Vagina (tissue), 2 donors: Measurements from ENCODE around the gene MLYCD. TPM values are rescaled to one million over a fixed set of nuclear protein-coding genes. Genes with fewer than 3 reads are reported as not detected.
"Not testable (repeated sequence)": the region's sequence is repeated elsewhere in the genome, so short reads cannot be mapped to it uniquely, and the experiment has no call there.

Experiments used
- DNase-seq, 2 donors: peaks; one replicate each; pipeline ENCODE4 v3.0.0-alpha.2; 2017; ENCODE audit errors: extremely low spot score in 2 of 2
- H3K27ac ChIP-seq: fragments of 200-600 bp; sonication (generic); one replicate; pipeline ENCODE4 v1.5.1; 2019
- H3K27me3 ChIP-seq: fragments of 200-600 bp; sonication (generic); one replicate; pipeline ENCODE4 v1.5.1; 2019
- H3K36me3 ChIP-seq, 2 donors: fragments of 200-600 bp; sonication (generic); one replicate each; pipeline ENCODE4 v1.5.1; 2017 to 2019
- H3K4me1 ChIP-seq: fragments of 200-600 bp; sonication (generic); one replicate; pipeline ENCODE4 v1.5.1; 2019
- H3K4me3 ChIP-seq, 2 donors: fragments of 200-600 bp; sonication (generic); 1 replicate in 1 of 2; 2 replicates in 1 of 2; pipeline ENCODE4 v1.5.1; 2016 to 2019
- H3K9me3 ChIP-seq: fragments of 200-600 bp; sonication (generic); one replicate; pipeline ENCODE4 v1.5.1; 2019
- POLR2A ChIP-seq, 2 donors: fragments of 450-650 bp; IDR thresholded peaks; one replicate each; pipeline ENCODE4 v1.6.1; 2017; ENCODE audit warnings: antibody characterized with exemption in 2 of 2, mild to moderate bottlenecking in 2 of 2, moderate library complexity in 2 of 2
- POLR2AphosphoS5 ChIP-seq, 2 donors: sonication (generic); formaldehyde crosslinking; IDR thresholded peaks; one replicate each; pipeline ENCODE4 v1.9.0; 2017; ENCODE audit warnings: antibody characterized with exemption in 2 of 2, mild to moderate bottlenecking in 2 of 2, low read depth in 1 of 2; ENCODE audit not compliant: insufficient read depth in 1 of 2
- intact Hi-C: fragments of 100-400 bp; cut with DNase I; formaldehyde crosslinking; loops from one replicate; pipeline ENCODE4 v1.15.1; 2023
- total RNA-seq: library from RNA; depleted of rRNA; stranded (reverse); fragments of >200 nt; gene quantifications from one replicate; pipeline ENCODE4 v1.2.3, GENCODE V29; 2016
- TF ChIP-seq, protein P1 (sequence below), 3 experiments: fragments of 450-650 bp in 2 of 3; fragments of 200-600 bp in 1 of 3; sonication (generic) in 1 of 3; IDR thresholded peaks; one replicate each; pipeline ENCODE4 v1.5.1; 2017 to 2019; ENCODE audit warnings: antibody characterized with exemption in 3 of 3, mild to moderate bottlenecking in 2 of 3, moderate library complexity in 2 of 3

Gene MLYCD
- total RNA-seq, 1 donor from 2014 or later = 8.8 TPM

- no peak overlapping the region for H3K4me3 ChIP-seq
- no peaks in the 10 kb centered on the region for H3K27me3 ChIP-seq
- no peaks in the 10 kb centered on the region for H3K9me3 ChIP-seq
- H3K36me3 ChIP-seq = no peaks in the 10 kb centered on the region
- no peak overlapping the region for H3K27ac ChIP-seq
- no peak for DNase-seq
- no peaks in the 10 kb centered on the region for H3K4me1 ChIP-seq
- intact Hi-C loops = no loop called here
- no peak for TF ChIP-seq POLR2AphosphoS5 (IDR thresholded peaks at IDR 0.05; ENCODE audit: insufficient read depth in 1 of 2, low read depth in 1 of 2)
- TF ChIP-seq, protein P1, sequence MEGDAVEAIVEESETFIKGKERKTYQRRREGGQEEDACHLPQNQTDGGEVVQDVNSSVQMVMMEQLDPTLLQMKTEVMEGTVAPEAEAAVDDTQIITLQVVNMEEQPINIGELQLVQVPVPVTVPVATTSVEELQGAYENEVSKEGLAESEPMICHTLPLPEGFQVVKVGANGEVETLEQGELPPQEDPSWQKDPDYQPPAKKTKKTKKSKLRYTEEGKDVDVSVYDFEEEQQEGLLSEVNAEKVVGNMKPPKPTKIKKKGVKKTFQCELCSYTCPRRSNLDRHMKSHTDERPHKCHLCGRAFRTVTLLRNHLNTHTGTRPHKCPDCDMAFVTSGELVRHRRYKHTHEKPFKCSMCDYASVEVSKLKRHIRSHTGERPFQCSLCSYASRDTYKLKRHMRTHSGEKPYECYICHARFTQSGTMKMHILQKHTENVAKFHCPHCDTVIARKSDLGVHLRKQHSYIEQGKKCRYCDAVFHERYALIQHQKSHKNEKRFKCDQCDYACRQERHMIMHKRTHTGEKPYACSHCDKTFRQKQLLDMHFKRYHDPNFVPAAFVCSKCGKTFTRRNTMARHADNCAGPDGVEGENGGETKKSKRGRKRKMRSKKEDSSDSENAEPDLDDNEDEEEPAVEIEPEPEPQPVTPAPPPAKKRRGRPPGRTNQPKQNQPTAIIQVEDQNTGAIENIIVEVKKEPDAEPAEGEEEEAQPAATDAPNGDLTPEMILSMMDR (IDR thresholded peaks at IDR 0.05) = no peak
- no peak for TF ChIP-seq POLR2A (IDR thresholded peaks at IDR 0.05)
These were observed 39.3 kb downstream of the MLYCD start for GRCh38 chr16:83937922-83938885.

DNA sequence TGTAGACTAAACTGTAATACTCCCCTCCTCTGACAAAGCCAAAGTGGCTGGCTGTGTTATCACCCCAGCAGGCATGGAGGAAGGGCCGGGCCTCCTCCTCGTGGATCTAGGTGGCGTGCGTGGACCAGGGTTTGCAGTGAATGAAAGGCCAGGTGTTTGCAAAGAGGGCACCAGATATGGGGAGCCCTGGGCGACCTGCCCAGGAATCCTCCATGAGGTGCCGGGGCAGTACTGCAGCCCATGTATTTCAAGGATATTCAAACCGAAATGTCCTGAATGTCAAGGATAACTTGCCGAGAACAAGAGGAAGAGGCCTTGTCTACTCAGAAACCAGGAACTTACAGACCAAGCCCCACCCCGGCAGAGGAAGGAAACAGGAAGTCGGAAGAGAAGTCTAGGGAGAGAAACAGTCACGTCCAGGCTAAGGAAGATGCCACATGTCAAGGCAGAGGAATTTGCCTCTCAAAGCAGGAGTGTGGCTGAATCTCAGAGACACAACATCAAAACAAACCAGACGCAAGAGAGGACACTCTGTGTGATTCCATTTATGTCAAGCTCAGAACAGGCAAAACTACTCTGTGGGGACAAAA lies 40.4 kb downstream of the MLYCD start:
- intact Hi-C loops = no loop called here
- Histone ChIP-seq H3K27ac (no peak overlapping the region), H3K4me3 (no peak overlapping the region), H3K27me3 (no peaks in the 10 kb centered on the region), H3K36me3 (no peaks in the 10 kb centered on the region), H3K9me3 (no peaks in the 10 kb centered on the region), H3K4me1 (no peaks in the 10 kb centered on the region)
- no peak for TF ChIP-seq POLR2AphosphoS5 (IDR thresholded peaks at IDR 0.05; ENCODE audit: insufficient read depth in 1 of 2, low read depth in 1 of 2)
- TF ChIP-seq POLR2A (IDR thresholded peaks at IDR 0.05) = no peak
- TF ChIP-seq, protein P1 (IDR thresholded peaks at IDR 0.05) = no peak
- DNase-seq = no peak

DNA sequence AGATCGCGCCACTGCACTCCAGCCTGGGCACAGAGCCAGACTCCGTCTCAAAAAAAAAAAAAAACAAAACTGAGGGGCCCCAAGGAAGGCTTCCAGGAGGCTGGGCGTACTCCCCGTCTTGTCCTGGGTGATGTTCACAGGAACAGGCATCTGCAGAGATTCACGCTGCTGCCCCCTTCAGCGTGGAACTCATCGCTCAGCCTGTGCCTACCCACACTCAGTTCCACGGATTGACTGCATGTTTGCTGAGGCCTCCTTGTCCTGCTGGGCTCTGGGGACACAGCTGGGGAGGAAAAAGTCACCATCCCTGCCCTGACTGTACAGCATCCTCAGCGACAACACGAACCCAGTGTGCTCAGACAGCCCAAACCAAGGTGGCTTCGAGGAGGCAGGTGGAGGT lies 41.2 kb downstream of the MLYCD start:
- Histone ChIP-seq H3K27me3 (no peaks in the 10 kb centered on the region), H3K4me3 (no peak overlapping the region), H3K9me3 (no peaks in the 10 kb centered on the region), H3K36me3 (no peaks in the 10 kb centered on the region), H3K27ac (no peak overlapping the region), H3K4me1 (no peaks in the 10 kb centered on the region)
- TF ChIP-seq POLR2A (IDR thresholded peaks at IDR 0.05) (no peak), POLR2AphosphoS5 (IDR thresholded peaks at IDR 0.05; ENCODE audit: insufficient read depth in 1 of 2, low read depth in 1 of 2) (no peak)
- TF ChIP-seq, protein P1 (IDR thresholded peaks at IDR 0.05) = no peak
- DNase-seq = no peak
- intact Hi-C loops = no loop called here

DNA sequence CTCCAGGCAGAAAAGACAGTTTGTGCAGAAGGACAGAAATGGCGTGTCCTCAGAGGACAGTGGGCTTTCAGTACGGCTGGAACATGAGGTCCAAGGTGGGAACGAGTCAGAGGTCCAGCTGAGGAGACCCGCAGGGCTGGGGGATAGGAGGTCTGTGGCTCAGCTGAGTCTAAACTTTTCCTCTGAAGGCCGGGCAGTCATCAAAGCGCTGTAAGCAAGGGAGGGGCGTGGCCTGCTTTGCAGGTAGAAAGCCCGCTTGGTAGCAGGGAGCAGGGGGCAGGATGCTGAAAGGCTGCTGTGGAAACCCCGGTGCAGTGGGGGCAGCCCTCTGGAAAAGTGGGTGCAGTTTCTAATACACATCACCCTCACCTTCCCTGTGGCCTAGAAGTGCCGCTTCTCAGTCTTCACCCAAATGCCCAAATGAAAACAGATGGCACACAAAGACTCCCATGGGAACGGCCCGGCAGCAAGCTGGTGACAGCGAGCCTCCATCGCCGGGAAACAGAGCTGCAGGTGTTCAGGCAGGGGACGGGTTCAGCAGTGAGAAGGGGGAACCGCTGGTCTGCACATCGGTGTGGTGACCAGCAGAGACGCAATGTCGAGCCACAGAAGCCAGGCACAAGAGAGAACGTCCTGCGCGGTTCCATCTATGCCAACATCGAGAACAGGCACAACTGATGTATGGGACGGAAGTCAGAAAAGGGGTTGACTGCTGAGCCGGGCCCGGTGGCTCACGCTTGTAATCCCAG lies 41.9 kb downstream of the MLYCD start:
- H3K27me3 ChIP-seq = no peaks in the 10 kb centered on the region
- H3K36me3 ChIP-seq = no peaks in the 10 kb centered on the region
- TF ChIP-seq POLR2A (IDR thresholded peaks at IDR 0.05) (no peak), POLR2AphosphoS5 (IDR thresholded peaks at IDR 0.05; ENCODE audit: insufficient read depth in 1 of 2, low read depth in 1 of 2) (no peak)
- TF ChIP-seq, protein P1 (IDR thresholded peaks at IDR 0.05) = no peak
- no peaks in the 10 kb centered on the region for H3K9me3 ChIP-seq
- no peak for DNase-seq
- H3K4me1 ChIP-seq = no peaks in the 10 kb centered on the region
- no peak overlapping the region for H3K4me3 ChIP-seq
- no peak overlapping the region for H3K27ac ChIP-seq
- intact Hi-C loops = no loop called here

GRCh38 chr16:83941546-83941945 lies 42.6 kb downstream of the MLYCD start:
- H3K27me3 ChIP-seq, H3K9me3 ChIP-seq, DNase-seq, H3K4me3 ChIP-seq, H3K4me1 ChIP-seq, H3K27ac ChIP-seq, intact Hi-C loops, H3K36me3 ChIP-seq: not testable (repeated sequence)
